Osteocyte (in vitro differentiated cells): ENCODE results near the gene MPP2. TPM values are rescaled to one million over a fixed set of nuclear protein-coding genes. Genes with fewer than 3 reads are reported as not detected.
A peak's percentile ranks its signal among the peaks of the same experiment; 100 is the strongest.

Experiments
- DNase-seq: peaks from one replicate; pipeline ENCODE4 v3.0.0; 2021; ENCODE audit warnings: mixed read lengths; ENCODE audit not compliant: unreplicated experiment; ENCODE audit errors: extremely low spot score
- H3K27ac Mint-ChIP-seq: one replicate; pipeline ENCODE4 v1.8.0; 2021; ENCODE audit warnings: mild to moderate bottlenecking, mixed read lengths; ENCODE audit not compliant: unreplicated experiment
- H3K27me3 Mint-ChIP-seq: one replicate; pipeline ENCODE4 v1.8.0; 2021; ENCODE audit warnings: mixed read lengths; ENCODE audit not compliant: unreplicated experiment
- H3K36me3 Mint-ChIP-seq: one replicate; pipeline ENCODE4 v1.8.0; 2021; ENCODE audit warnings: mixed read lengths; ENCODE audit not compliant: unreplicated experiment
- H3K4me1 Mint-ChIP-seq: one replicate; pipeline ENCODE4 v1.8.0; 2021; ENCODE audit warnings: mixed read lengths; ENCODE audit not compliant: unreplicated experiment
- H3K4me3 Mint-ChIP-seq: one replicate; pipeline ENCODE4 v1.8.0; 2021; ENCODE audit warnings: mild to moderate bottlenecking, moderate library complexity, mixed read lengths; ENCODE audit not compliant: unreplicated experiment
- H3K9me3 Mint-ChIP-seq: one replicate; pipeline ENCODE4 v1.8.0; 2021; ENCODE audit warnings: mixed read lengths; ENCODE audit not compliant: unreplicated experiment
- CTCF ChIP-seq: fragments of 200-600 bp; sonication (generic); IDR thresholded peaks from 2 replicates; pipeline ENCODE4 v1.5.0; 2021; ENCODE audit warnings: antibody characterized with exemption, mild to moderate bottlenecking, moderate library complexity
- total RNA-seq: library from RNA; stranded (reverse); gene quantifications from 2 replicates; pipeline ENCODE4 v1.2.1, GENCODE V29; 2021

Gene MPP2
- total RNA-seq, 1 donor from 2014 or later = 3.5 TPM

- H3K4me1 Mint-ChIP-seq = no peaks in the 10 kb centered on the region
- no peak for DNase-seq
- no peak for TF ChIP-seq CTCF
- no peak overlapping the region for H3K4me3 Mint-ChIP-seq
- H3K36me3 Mint-ChIP-seq = no peaks in the 10 kb centered on the region
- H3K27me3 Mint-ChIP-seq = peaks cover 51% of the 10 kb centered on the region
- H3K9me3 Mint-ChIP-seq = no peaks in the 10 kb centered on the region
- H3K27ac Mint-ChIP-seq = no peak overlapping the region
Observed at GRCh38 chr17:43924558-43924957, 17.2 kb upstream of the MPP2 start.

- H3K27me3 Mint-ChIP-seq = peaks cover 36% of the 10 kb centered on the region
- H3K27ac Mint-ChIP-seq = no peak overlapping the region
- H3K4me1 Mint-ChIP-seq = no peaks in the 10 kb centered on the region
- DNase-seq = no peak
- H3K9me3 Mint-ChIP-seq = no peaks in the 10 kb centered on the region
- H3K36me3 Mint-ChIP-seq = no peaks in the 10 kb centered on the region
- H3K4me3 Mint-ChIP-seq = no peak overlapping the region
- no peak for TF ChIP-seq CTCF
Observed at GRCh38 chr17:43920500-43921095, 13.3 kb upstream of the MPP2 start.

- H3K9me3 Mint-ChIP-seq = no peaks in the 10 kb centered on the region
- H3K4me3 Mint-ChIP-seq = no peak overlapping the region
- no peak for DNase-seq
- H3K27me3 Mint-ChIP-seq = peaks cover 30% of the 10 kb centered on the region
- no peaks in the 10 kb centered on the region for H3K4me1 Mint-ChIP-seq
- no peak for TF ChIP-seq CTCF
- H3K36me3 Mint-ChIP-seq = no peaks in the 10 kb centered on the region
- H3K27ac Mint-ChIP-seq = no peak overlapping the region
Observed at GRCh38 chr17:43918026-43918389, 10.7 kb upstream of the MPP2 start.

- Mint-ChIP-seq H3K4me1 (no peaks in the 10 kb centered on the region), H3K27me3 (peaks cover 26% of the 10 kb centered on the region), H3K4me3 (no peak overlapping the region), H3K27ac (no peak overlapping the region), H3K9me3 (no peaks in the 10 kb centered on the region), H3K36me3 (no peaks in the 10 kb centered on the region)
- peak; percentile 30 for TF ChIP-seq CTCF
- no peak for DNase-seq
Observed at GRCh38 chr17:43917348-43918025, 10.2 kb upstream of the MPP2 start.

GRCh38 chr17:43917016-43917347, 9.6 kb upstream of the MPP2 start:
- TF ChIP-seq CTCF = no peak
- H3K27ac Mint-ChIP-seq = no peak overlapping the region

More at GRCh38 chr17:43917016-43917347, 9.6 kb upstream of the MPP2 start:
- peaks cover 24% of the 10 kb centered on the region for H3K27me3 Mint-ChIP-seq
- no peak for DNase-seq
- no peaks in the 10 kb centered on the region for H3K9me3 Mint-ChIP-seq
- no peak overlapping the region for H3K4me3 Mint-ChIP-seq
- no peaks in the 10 kb centered on the region for H3K36me3 Mint-ChIP-seq
- no peaks in the 10 kb centered on the region for H3K4me1 Mint-ChIP-seq
